Measurements from ENCODE around the gene TOP2B.
A peak's percentile ranks its signal among the peaks of the same experiment; 100 is the strongest.

TOP2B gene

GRCh38 chr3:25665315-25666280 lies 891 bp upstream of the TOP2B start (continued):
- no peak for TF ChIP-seq ZNF513 (tag by site-specific recombination; IDR thresholded peaks at IDR 0.05)
- no peak for TF ChIP-seq INSM2 (tag by site-specific recombination; IDR thresholded peaks at IDR 0.05)
- TF ChIP-seq KLF9 (tag by site-specific recombination; IDR thresholded peaks at IDR 0.05; ENCODE audit: low read depth) = 0 out of 2 replicates have a peak, but pooled peaks have one; percentile 5
- no peak for TF ChIP-seq ZBTB8A (tag by site-specific recombination; IDR thresholded peaks at IDR 0.05)
- TF ChIP-seq ZNF521 (tag by site-specific recombination; IDR thresholded peaks at IDR 0.05) = no peak
- no peak for TF ChIP-seq ZNF560 (tag by site-specific recombination; IDR thresholded peaks at IDR 0.05; ENCODE audit: borderline replicate concordance)
- TF ChIP-seq, protein P1, sequence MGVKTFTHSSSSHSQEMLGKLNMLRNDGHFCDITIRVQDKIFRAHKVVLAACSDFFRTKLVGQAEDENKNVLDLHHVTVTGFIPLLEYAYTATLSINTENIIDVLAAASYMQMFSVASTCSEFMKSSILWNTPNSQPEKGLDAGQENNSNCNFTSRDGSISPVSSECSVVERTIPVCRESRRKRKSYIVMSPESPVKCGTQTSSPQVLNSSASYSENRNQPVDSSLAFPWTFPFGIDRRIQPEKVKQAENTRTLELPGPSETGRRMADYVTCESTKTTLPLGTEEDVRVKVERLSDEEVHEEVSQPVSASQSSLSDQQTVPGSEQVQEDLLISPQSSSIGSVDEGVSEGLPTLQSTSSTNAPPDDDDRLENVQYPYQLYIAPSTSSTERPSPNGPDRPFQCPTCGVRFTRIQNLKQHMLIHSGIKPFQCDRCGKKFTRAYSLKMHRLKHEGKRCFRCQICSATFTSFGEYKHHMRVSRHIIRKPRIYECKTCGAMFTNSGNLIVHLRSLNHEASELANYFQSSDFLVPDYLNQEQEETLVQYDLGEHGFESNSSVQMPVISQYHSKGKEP (tag by site-specific recombination; IDR thresholded peaks at IDR 0.05) = no peak
- TF ChIP-seq ZNF335 (tag by site-specific recombination; conservative IDR thresholded peaks at IDR 0.05) = peak; percentile 10; the same call in 1 of the 2 replicates
- TF ChIP-seq, protein P2, sequence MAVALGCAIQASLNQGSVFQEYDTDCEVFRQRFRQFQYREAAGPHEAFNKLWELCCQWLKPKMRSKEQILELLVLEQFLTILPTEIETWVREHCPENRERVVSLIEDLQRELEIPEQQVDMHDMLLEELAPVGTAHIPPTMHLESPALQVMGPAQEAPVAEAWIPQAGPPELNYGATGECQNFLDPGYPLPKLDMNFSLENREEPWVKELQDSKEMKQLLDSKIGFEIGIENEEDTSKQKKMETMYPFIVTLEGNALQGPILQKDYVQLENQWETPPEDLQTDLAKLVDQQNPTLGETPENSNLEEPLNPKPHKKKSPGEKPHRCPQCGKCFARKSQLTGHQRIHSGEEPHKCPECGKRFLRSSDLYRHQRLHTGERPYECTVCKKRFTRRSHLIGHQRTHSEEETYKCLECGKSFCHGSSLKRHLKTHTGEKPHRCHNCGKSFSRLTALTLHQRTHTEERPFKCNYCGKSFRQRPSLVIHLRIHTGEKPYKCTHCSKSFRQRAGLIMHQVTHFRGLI (tag by site-specific recombination; IDR thresholded peaks at IDR 0.05) = no peak

DNA sequence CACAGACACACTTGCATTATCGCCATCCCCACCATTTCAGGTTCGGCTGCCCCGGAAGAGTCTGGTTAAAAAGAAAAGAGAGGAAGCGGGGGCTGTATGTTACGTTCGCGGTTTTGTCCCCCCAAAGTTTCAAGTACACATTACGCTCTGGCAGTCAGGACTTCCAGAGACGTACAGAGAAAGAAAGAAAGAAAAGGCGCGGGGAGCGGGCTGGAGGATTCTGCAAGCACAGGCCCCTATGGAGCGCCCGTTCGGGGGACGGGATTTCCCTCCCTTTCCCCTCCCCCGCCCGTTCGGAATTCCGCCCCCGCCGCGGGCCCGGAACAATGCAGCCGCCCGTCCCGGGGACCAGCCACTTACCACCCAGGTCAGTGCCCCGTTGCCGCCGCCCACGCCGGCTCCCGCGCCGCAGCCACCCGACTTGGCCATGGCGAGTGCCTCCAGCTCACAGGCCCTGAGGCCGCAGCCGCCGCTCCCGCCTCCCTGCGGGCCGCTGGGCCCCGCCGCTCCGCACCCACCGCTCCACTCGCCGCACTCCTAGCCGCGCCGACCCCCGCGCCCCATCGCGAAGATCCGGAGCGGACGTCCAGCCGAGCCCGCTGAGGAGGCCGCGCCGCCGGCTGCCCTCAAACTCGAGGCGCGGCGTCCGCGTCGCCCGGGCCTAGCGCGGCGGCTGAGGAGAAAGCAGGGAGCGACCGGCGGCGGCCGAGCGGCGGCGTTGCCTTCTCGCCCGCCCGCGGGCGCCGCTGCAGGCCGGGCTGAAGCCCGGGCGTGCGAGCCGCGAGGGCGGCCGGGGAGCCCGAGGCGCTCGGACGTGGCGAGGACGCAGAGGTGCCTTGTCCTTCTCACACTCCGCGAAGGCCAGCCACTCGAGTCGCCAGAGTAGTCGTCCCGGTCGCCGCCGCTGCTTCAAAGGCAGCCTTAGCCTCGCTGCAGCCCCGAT lies 567 bp downstream of the TOP2B start:
- peak overlapping the region; percentile 95 for H3K4me3 ChIP-seq (ENCODE audit: low read depth, low read length)
- peak overlapping the region; percentile 91 for H3K27ac ChIP-seq (ENCODE audit: extremely low read depth, low read depth, low read length)
- ChIA-PET POLR2A (interaction anchor here (1.1 kb wide), 1 partner anchor 119 kb away, joined by 5 read pairs; the partner anchor contains the start of gene NGLY1), CTCF (interaction anchor here (0.6 to 1.0 kb wide), 2 partner anchors 16 to 201 kb away, joined by 4 to 7 read pairs; no protein-coding TSS in a partner anchor)
- no peaks in the 10 kb centered on the region for H3K36me3 ChIP-seq (ENCODE audit: control insufficient read depth in 2 of 2, insufficient read depth in 1 of 2, low read length in 2 of 2)
- H3K9me3 ChIP-seq (ENCODE audit: control insufficient read depth, insufficient read depth, low read depth, low read length) = no peaks in the 10 kb centered on the region
- 0 out of 2 replicates have a peak, but pooled peaks cover 4% of the 10 kb centered on the region for H3K4me1 ChIP-seq (ENCODE audit: control insufficient read depth, insufficient read depth, low read length)
- TF ChIP-seq ZNF302 (tag by site-specific recombination; IDR thresholded peaks at IDR 0.05; ENCODE audit: low read depth) (no peak), ZNF585B (tag by site-specific recombination; IDR thresholded peaks at IDR 0.05) (no peak), ZBTB20 (tag by site-specific recombination; IDR thresholded peaks at IDR 0.05) (peak; percentile 59; the same call in 1 of the 2 replicates), ZNF600 (tag by site-specific recombination; IDR thresholded peaks at IDR 0.05) (0 out of 2 replicates have a peak, but pooled peaks have one; percentile 9), ZNF501 (tag by site-specific recombination; IDR thresholded peaks at IDR 0.05) (no peak), GLIS1 (tag by site-specific recombination; IDR thresholded peaks at IDR 0.05) (peak; percentile 36), ZBTB8A (tag by site-specific recombination; IDR thresholded peaks at IDR 0.05) (peak; percentile 53; the same call in 1 of the 2 replicates), GLIS2 (tag by site-specific recombination; IDR thresholded peaks at IDR 0.05) (peak; percentile 74), ZIC2 (tag by site-specific recombination; IDR thresholded peaks at IDR 0.05) (no peak), ZNF660 (tag by site-specific recombination; IDR thresholded peaks at IDR 0.05) (0 out of 2 replicates have a peak, but pooled peaks have one; percentile 38), ZFHX2 (tag by site-specific recombination; conservative IDR thresholded peaks at IDR 0.05) (peak; percentile 77), ZNF335 (tag by site-specific recombination; conservative IDR thresholded peaks at IDR 0.05) (peak; percentile 60)
- TF ChIP-seq, protein P3, sequence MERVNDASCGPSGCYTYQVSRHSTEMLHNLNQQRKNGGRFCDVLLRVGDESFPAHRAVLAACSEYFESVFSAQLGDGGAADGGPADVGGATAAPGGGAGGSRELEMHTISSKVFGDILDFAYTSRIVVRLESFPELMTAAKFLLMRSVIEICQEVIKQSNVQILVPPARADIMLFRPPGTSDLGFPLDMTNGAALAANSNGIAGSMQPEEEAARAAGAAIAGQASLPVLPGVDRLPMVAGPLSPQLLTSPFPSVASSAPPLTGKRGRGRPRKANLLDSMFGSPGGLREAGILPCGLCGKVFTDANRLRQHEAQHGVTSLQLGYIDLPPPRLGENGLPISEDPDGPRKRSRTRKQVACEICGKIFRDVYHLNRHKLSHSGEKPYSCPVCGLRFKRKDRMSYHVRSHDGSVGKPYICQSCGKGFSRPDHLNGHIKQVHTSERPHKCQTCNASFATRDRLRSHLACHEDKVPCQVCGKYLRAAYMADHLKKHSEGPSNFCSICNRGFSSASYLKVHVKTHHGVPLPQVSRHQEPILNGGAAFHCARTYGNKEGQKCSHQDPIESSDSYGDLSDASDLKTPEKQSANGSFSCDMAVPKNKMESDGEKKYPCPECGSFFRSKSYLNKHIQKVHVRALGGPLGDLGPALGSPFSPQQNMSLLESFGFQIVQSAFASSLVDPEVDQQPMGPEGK (tag by site-specific recombination; IDR thresholded peaks at IDR 0.05) = peak; percentile 33; the same call in 1 of the 2 replicates
- TF ChIP-seq, protein P4, sequence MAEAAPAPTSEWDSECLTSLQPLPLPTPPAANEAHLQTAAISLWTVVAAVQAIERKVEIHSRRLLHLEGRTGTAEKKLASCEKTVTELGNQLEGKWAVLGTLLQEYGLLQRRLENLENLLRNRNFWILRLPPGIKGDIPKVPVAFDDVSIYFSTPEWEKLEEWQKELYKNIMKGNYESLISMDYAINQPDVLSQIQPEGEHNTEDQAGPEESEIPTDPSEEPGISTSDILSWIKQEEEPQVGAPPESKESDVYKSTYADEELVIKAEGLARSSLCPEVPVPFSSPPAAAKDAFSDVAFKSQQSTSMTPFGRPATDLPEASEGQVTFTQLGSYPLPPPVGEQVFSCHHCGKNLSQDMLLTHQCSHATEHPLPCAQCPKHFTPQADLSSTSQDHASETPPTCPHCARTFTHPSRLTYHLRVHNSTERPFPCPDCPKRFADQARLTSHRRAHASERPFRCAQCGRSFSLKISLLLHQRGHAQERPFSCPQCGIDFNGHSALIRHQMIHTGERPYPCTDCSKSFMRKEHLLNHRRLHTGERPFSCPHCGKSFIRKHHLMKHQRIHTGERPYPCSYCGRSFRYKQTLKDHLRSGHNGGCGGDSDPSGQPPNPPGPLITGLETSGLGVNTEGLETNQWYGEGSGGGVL (tag by site-specific recombination; IDR thresholded peaks at IDR 0.05) = peak; percentile 57

Data from HEK293 (cell line).